Erythroblast (primary cell): Measurements from ENCODE around the gene OLIG2.

Source experiments
- GATA1 ChIP-seq: IDR thresholded peaks from 2 replicates; pipeline ENCODE4 v1.6.1; 2011; ENCODE audit warnings: low read depth, mild to moderate bottlenecking, control low read depth, low read length, moderate library complexity
- POLR2A ChIP-seq: IDR thresholded peaks from 2 replicates; pipeline ENCODE4 v1.6.1; 2011; ENCODE audit warnings: mild to moderate bottlenecking, low read length

DNA sequence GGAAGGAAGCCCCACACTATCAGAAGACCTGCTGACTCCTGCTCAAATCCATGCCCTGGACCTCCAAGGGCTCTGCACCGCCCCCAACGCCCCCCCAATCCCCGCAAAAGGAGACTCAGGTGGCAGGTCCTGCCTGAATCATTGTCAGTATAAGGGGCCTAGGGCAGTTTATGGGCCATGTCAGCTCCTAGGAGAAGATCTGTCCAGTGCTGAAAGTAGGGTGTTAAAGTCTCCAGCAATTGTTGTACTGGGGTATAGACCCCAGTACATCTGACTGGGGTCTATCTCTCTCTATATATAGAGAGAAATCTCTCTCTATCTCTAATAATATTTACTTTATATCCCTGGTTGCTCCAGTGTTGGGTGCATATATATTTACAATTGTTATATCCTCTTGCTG lies 12.1 kb upstream of the OLIG2 start:
- TF ChIP-seq POLR2A (no peak), GATA1 (no peak)
